HUES48 (cell line): Measurements from ENCODE around the gene C4BPA.

Source experiments
- H3K27ac ChIP-seq: one replicate; pipeline ENCODE4 v1.7.0; 2013; ENCODE audit warnings: low read depth, low read length, inconsistent platforms
- H3K27me3 ChIP-seq: 2 replicates; pipeline ENCODE4 v1.6.1; 2013; ENCODE audit warnings: mild to moderate bottlenecking, low read length; ENCODE audit not compliant: control insufficient read depth, insufficient read depth
- H3K36me3 ChIP-seq: 2 replicates; pipeline ENCODE4 v1.6.1; 2013; ENCODE audit warnings: low read length; ENCODE audit not compliant: control insufficient read depth, insufficient read depth
- H3K4me1 ChIP-seq: 2 replicates; pipeline ENCODE4 v1.6.1; 2013; ENCODE audit warnings: mild to moderate bottlenecking, low read length; ENCODE audit not compliant: control insufficient read depth, insufficient read depth
- H3K4me3 ChIP-seq: 2 replicates; pipeline ENCODE4 v1.5.1; 2013; ENCODE audit warnings: mild to moderate bottlenecking, low read depth, low read length
- H3K9ac ChIP-seq: 2 replicates; pipeline ENCODE4 v1.6.1; 2013; ENCODE audit warnings: mild to moderate bottlenecking, low read depth, low read length, moderate library complexity
- H3K9me3 ChIP-seq: 2 replicates; pipeline ENCODE4 v1.6.1; 2013; ENCODE audit warnings: low read length; ENCODE audit not compliant: control insufficient read depth, insufficient read depth

Gene C4BPA

DNA sequence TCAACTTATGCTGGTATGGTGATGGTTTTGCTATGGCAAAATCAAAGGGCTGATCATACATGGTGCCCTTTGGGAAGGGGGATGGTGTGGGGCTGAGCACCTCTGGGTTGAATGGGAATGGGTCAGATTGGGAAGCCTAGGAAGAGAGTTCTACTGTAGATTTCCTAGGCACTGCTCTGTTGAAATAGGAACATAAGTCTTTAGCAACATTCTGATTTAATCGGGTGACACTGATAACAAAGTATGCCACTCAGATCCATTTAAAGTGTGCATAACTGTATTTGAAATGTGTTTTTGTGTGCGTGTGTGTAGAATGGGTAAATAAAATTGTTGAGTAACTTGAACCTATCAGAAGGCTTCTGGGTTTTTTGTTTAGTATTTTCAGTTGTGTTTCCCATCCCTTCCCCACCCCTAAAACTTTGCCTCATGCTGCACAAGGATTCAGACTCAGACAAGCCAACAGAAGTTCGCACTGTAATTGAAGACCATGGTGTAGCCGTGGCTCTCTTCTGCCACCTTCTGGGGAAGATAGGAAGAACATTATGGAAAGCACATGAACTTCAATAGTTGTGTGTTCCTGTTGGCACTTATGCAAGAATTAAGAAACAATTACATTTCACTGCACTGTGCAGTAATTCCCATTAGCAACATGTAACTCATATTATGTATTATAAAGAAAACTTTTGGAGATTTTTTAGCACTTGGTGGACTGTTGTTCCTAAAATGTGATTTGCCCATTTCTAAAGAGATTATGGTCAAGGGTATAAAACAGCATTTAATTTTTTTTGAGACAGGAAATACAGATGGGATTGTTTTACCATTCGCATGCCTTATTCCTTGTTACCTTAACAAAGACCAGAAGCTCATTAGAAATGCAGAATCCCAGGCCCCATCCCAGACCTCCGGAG, 26.3 kb upstream of the C4BPA start:
- Histone ChIP-seq H3K4me3 (no peak overlapping the region), H3K27ac (no peak overlapping the region), H3K36me3 (peaks cover 7% of the 10 kb centered on the region; the same call in 1 of the 2 replicates), H3K4me1 (peaks cover 8% of the 10 kb centered on the region), H3K9me3 (no peaks in the 10 kb centered on the region), H3K9ac (no peak overlapping the region), H3K27me3 (no peaks in the 10 kb centered on the region)

GRCh38 chr1:207078578-207079132, 25.4 kb upstream of the C4BPA start:
- peaks cover 4% of the 10 kb centered on the region; the same call in 1 of the 2 replicates for H3K36me3 ChIP-seq
- H3K27ac ChIP-seq: no peak overlapping the region
- H3K4me1 ChIP-seq: peaks cover 8% of the 10 kb centered on the region
- H3K4me3 ChIP-seq: no peak overlapping the region
- no peak overlapping the region for H3K9ac ChIP-seq
- H3K9me3 ChIP-seq: no peaks in the 10 kb centered on the region
- no peaks in the 10 kb centered on the region for H3K27me3 ChIP-seq

- Histone ChIP-seq H3K9me3 (no peaks in the 10 kb centered on the region), H3K4me1 (peaks cover 8% of the 10 kb centered on the region), H3K27me3 (no peaks in the 10 kb centered on the region), H3K27ac (no peak overlapping the region), H3K36me3 (peaks cover 4% of the 10 kb centered on the region; the same call in 1 of the 2 replicates), H3K4me3 (no peak overlapping the region), H3K9ac (no peak overlapping the region)
These were observed 24.3 kb upstream of the C4BPA start for GRCh38 chr1:207079706-207080241.

- Histone ChIP-seq H3K4me1 (peaks cover 8% of the 10 kb centered on the region), H3K9me3 (no peaks in the 10 kb centered on the region), H3K9ac (no peak overlapping the region), H3K27ac (no peak overlapping the region), H3K36me3 (peaks cover 4% of the 10 kb centered on the region; the same call in 1 of the 2 replicates), H3K4me3 (no peak overlapping the region), H3K27me3 (no peaks in the 10 kb centered on the region)
These were observed 22.9 kb upstream of the C4BPA start for GRCh38 chr1:207081088-207081487.

- peaks cover 4% of the 10 kb centered on the region; the same call in 1 of the 2 replicates for H3K36me3 ChIP-seq
- no peaks in the 10 kb centered on the region for H3K27me3 ChIP-seq
- no peak overlapping the region for H3K9ac ChIP-seq
- no peak overlapping the region for H3K27ac ChIP-seq
- no peak overlapping the region for H3K4me3 ChIP-seq
- H3K9me3 ChIP-seq: no peaks in the 10 kb centered on the region
- H3K4me1 ChIP-seq: peaks cover 8% of the 10 kb centered on the region
These were observed 22.2 kb upstream of the C4BPA start for GRCh38 chr1:207081806-207082205.

DNA sequence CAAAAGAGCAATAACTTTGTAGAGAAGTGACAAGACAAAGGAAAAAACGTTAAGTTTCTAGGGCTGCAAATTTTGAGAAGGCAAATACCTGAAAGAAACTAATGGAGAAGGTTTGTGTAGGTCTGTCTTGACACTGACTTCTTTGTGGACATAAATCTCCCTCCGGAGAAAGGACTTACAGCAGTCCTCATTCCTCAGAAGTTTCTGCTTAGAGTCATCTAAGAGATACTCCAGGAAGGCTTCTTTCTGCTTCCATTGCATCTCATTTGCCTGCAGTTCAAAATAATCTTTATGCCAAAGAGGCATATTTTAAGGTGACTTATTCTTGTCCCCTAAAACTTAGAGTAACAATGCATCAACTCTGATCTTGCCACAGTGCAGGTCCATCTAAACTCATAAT, 19.8 kb upstream of the C4BPA start:
- Histone ChIP-seq H3K27ac (no peak overlapping the region), H3K4me3 (no peak overlapping the region), H3K36me3 (peaks cover 1% of the 10 kb centered on the region; the same call in 1 of the 2 replicates), H3K9me3 (no peaks in the 10 kb centered on the region), H3K27me3 (no peaks in the 10 kb centered on the region), H3K9ac (no peak overlapping the region), H3K4me1 (no peaks in the 10 kb centered on the region; the same call in 1 of the 2 replicates)

DNA sequence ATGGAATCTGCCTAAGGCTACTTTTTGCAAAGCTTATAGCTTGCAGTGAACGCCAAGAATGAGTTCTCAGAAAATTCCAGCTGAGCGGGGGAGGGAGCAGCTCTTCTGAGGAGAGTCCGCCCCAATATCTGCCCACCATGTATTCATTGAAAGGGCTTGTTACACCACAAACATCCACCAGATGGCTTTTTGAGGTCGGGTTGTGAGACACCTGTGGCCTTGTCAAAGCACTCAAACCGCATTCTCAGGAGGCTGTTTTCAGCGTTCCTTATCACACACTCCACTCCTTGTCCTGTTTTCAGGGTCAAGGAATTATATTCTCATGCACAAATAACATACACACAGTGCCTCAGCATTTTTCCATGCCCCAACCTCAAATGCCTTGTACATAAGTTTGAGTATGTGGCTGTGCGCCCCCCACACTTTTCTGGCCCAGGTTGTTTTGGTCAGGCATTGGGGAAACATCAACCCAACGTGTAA, 19.3 kb upstream of the C4BPA start:
- Histone ChIP-seq H3K9ac (no peak overlapping the region), H3K9me3 (no peaks in the 10 kb centered on the region), H3K4me3 (no peak overlapping the region), H3K27ac (no peak overlapping the region), H3K27me3 (no peaks in the 10 kb centered on the region), H3K36me3 (no peaks in the 10 kb centered on the region), H3K4me1 (no peaks in the 10 kb centered on the region; the same call in 1 of the 2 replicates)

DNA sequence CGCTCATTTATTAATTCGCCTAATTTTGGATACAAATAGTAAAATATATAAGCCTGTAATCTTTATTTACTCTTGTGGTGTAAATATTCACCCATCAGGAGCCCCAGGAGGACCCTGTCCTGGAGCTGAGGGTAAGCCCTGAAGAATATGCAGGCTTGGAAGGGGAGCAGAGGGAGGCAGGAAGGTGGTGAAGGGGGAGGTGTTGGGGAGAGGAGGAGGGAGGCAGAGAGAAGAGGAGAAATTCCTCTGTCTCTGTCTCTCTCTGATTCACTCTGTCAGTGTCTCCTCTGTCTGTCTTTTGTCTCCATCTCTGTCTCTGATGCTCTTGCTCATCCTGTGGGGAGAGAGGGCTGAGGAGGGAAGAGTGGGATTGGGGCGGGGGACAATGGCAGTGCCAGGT, 18.1 kb upstream of the C4BPA start:
- no peaks in the 10 kb centered on the region for H3K27me3 ChIP-seq
- H3K4me1 ChIP-seq: no peaks in the 10 kb centered on the region; the same call in 1 of the 2 replicates
- H3K9me3 ChIP-seq: no peaks in the 10 kb centered on the region
- H3K9ac ChIP-seq: no peak overlapping the region
- H3K27ac ChIP-seq: no peak overlapping the region
- H3K36me3 ChIP-seq: no peaks in the 10 kb centered on the region
- H3K4me3 ChIP-seq: no peak overlapping the region

GRCh38 chr1:207088161-207088560, 15.9 kb upstream of the C4BPA start:
- Histone ChIP-seq H3K9ac (no peak overlapping the region), H3K27ac (no peak overlapping the region), H3K9me3 (no peaks in the 10 kb centered on the region), H3K36me3 (no peaks in the 10 kb centered on the region), H3K27me3 (no peaks in the 10 kb centered on the region), H3K4me3 (no peak overlapping the region), H3K4me1 (no peaks in the 10 kb centered on the region; the same call in 1 of the 2 replicates)

DNA sequence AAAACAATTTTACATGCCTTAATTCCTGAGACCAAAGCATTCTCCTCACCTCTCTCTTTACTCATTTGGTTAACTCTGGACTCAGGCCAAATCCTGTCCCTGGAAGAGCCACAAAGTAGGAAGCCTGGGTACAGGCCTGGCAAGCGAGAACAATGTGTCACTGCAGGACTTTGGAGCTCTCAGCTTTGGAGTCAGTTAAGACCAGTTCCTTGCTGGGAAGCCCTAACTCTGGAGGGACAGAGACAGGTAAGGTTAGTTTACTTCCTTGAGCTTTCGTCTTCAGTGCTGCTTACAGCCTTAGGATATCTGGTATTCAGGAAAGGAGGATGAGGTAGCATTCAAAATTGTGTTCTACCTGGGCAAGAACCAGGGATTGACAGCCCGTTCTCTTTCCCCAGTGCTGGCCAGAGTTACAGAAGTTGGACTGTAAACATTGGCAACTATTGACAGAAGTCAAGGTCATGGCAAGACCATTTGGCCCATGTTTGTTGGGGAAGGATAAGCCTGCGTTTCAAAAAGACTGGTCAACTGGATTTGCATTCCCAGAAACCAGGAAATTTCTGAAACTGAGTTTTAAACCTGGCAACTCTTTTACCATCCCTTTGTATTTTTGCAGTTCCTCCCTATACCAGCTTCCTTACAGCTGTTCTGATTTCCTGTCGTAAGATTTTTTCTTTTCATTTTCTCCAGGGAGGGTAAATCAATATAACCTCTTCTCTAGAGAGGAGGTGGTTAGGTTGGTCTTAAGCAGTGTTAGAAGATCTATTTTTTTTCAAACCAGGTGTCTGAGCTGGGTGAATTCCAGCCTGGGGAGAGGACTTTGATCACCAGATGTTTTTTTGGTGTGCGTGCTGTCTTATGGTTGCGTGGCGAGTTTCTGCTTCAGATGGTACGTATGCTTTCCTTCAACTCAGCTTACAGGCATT, 15.1 kb upstream of the C4BPA start, which contains the start of gene C4BPB:
Gene C4BPB, plus strand, starts transcription at position 160 of the 926 bp plus-strand sequence. Its CDS starts 672 bp downstream, at position 832.
- Histone ChIP-seq H3K9ac (no peak within 1 kb of the TSS), H3K9me3 (no peaks in the 10 kb centered on the region), H3K36me3 (no peaks in the 10 kb centered on the region), H3K27ac (no peak within 1 kb of the TSS), H3K27me3 (no peaks in the 10 kb centered on the region), H3K4me1 (no peaks in the 10 kb centered on the region; the same call in 1 of the 2 replicates), H3K4me3 (no peak within 1 kb of the TSS)
